RWPE1 (cell line): Measurements from ENCODE around the gene OGDHL.
"Not testable (repeated sequence)": the region's sequence is repeated elsewhere in the genome, so short reads cannot be mapped to it uniquely, and the experiment has no call there.

Experiments
- CTCF ChIA-PET: fragments of 350-600 bp; sonication (Branson Sonifier 250); formaldehyde crosslinking; extraction: SDS; loops from one replicate; lab custom pipeline; 2021; lab: Yijun Ruan, JAX
- POLR2A ChIA-PET: fragments of 400-600 bp; formaldehyde crosslinking; extraction: SDS; loops from one replicate; lab custom pipeline; 2020; ENCODE audit warnings: antibody characterized with exemption; ENCODE audit not compliant: low non-redundant PET; lab: Yijun Ruan, JAX
- DNase-seq: peaks from one replicate; pipeline ENCODE4 v3.0.0; 2012; ENCODE audit warnings: low spot score
- H3K27ac ChIP-seq: fragments of 450-650 bp; 2 replicates; pipeline ENCODE4 v1.5.1; 2017
- CTCF ChIP-seq: fragments of 450-650 bp; conservative IDR thresholded peaks from 2 replicates; pipeline ENCODE4 v1.5.1; 2017; ENCODE audit warnings: low read depth, mild to moderate bottlenecking

OGDHL gene

GRCh38 chr10:49726593-49726992 is 35.5 kb downstream of the OGDHL start:
- H3K27ac ChIP-seq: no peak overlapping the region
- no peak for DNase-seq
- ChIA-PET POLR2A (no interaction called here), CTCF (no interaction called here)
- TF ChIP-seq CTCF: no peak

- DNase-seq, POLR2A ChIA-PET, H3K27ac ChIP-seq: not testable (repeated sequence)
- CTCF ChIA-PET: interaction anchor here (0.6 kb wide), 1 partner anchor 237 kb away, joined by 3 read pairs; no protein-coding TSS in a partner anchor
Measured at GRCh38 chr10:49715157-49715556, 47.0 kb downstream of the OGDHL start.

- ChIA-PET POLR2A (no interaction called here), CTCF (interaction anchor here (0.7 kb wide), 1 partner anchor 12 kb away, joined by 3 read pairs; no protein-coding TSS in a partner anchor)
- no peak for DNase-seq
- TF ChIP-seq CTCF: no peak
- H3K27ac ChIP-seq: no peak overlapping the region
Measured at GRCh38 chr10:49713266-49713665, 48.9 kb downstream of the OGDHL start.

- no peak for TF ChIP-seq CTCF
- CTCF ChIA-PET: interaction anchor here (0.6 kb wide), 1 partner anchor 93 kb away, joined by 3 read pairs; no protein-coding TSS in a partner anchor
- POLR2A ChIA-PET: no interaction called here
- H3K27ac ChIP-seq: no peak overlapping the region
- no peak for DNase-seq
Measured at GRCh38 chr10:49711481-49711880, 50.6 kb downstream of the OGDHL start.

GRCh38 chr10:49710966-49711365 is 51.2 kb downstream of the OGDHL start:
- no peak for DNase-seq
- CTCF ChIA-PET: interaction anchor here (0.6 kb wide), 1 partner anchor 92 kb away, joined by 3 read pairs; no protein-coding TSS in a partner anchor
- no peak for TF ChIP-seq CTCF
- POLR2A ChIA-PET: no interaction called here
- no peak overlapping the region for H3K27ac ChIP-seq

GRCh38 chr10:49709934-49710333 is 52.2 kb downstream of the OGDHL start:
- DNase-seq: no peak
- no peak overlapping the region for H3K27ac ChIP-seq
- ChIA-PET POLR2A (no interaction called here), CTCF (interaction anchor here (0.6 kb wide), 1 partner anchor 12 kb away, joined by 4 read pairs; no protein-coding TSS in a partner anchor)
- TF ChIP-seq CTCF: no peak

GRCh38 chr10:49707585-49707984 is 54.5 kb downstream of the OGDHL start:
- POLR2A ChIA-PET: no interaction called here
- no peak for TF ChIP-seq CTCF
- no peak overlapping the region for H3K27ac ChIP-seq
- CTCF ChIA-PET: no interaction called here
- DNase-seq: no peak
